Ectodermal cell (in vitro differentiated cells): Measurements from ENCODE around the gene HRAS.

Experiments used
- H3K27ac ChIP-seq: 2 replicates; pipeline ENCODE4 v1.7.0; 2013; ENCODE audit warnings: mild to moderate bottlenecking, low read depth, low read length; ENCODE audit not compliant: insufficient read depth, poor library complexity, severe bottlenecking
- H3K27me3 ChIP-seq: 2 replicates; pipeline ENCODE4 v1.7.0; 2013; ENCODE audit warnings: mild to moderate bottlenecking, low read length; ENCODE audit not compliant: insufficient read depth, control insufficient read depth, poor library complexity, severe bottlenecking
- H3K36me3 ChIP-seq: one replicate; pipeline ENCODE4 v1.7.0; 2013; ENCODE audit warnings: low read length; ENCODE audit not compliant: control insufficient read depth, insufficient read depth
- H3K4me1 ChIP-seq: one replicate; pipeline ENCODE4 v1.7.0; 2013; ENCODE audit warnings: low read length; ENCODE audit not compliant: control insufficient read depth, insufficient read depth
- H3K4me3 ChIP-seq: 2 replicates; pipeline ENCODE4 v1.7.0; 2013; ENCODE audit warnings: low read depth, low read length, control low read depth; ENCODE audit not compliant: insufficient read depth
- H3K9me3 ChIP-seq: 2 replicates; pipeline ENCODE4 v1.7.0; 2013; ENCODE audit warnings: mild to moderate bottlenecking, low read length, moderate library complexity; ENCODE audit not compliant: control insufficient read depth
- WGBS, 2 experiments: methylation state at CpG; one replicate each; pipeline ENCODE4 v1.1.7; 2013; ENCODE audit warnings: missing lambda C conversion rate in 2 of 2; 5-methylcytosine and 5-hydroxymethylcytosine counted together

Gene HRAS

DNA sequence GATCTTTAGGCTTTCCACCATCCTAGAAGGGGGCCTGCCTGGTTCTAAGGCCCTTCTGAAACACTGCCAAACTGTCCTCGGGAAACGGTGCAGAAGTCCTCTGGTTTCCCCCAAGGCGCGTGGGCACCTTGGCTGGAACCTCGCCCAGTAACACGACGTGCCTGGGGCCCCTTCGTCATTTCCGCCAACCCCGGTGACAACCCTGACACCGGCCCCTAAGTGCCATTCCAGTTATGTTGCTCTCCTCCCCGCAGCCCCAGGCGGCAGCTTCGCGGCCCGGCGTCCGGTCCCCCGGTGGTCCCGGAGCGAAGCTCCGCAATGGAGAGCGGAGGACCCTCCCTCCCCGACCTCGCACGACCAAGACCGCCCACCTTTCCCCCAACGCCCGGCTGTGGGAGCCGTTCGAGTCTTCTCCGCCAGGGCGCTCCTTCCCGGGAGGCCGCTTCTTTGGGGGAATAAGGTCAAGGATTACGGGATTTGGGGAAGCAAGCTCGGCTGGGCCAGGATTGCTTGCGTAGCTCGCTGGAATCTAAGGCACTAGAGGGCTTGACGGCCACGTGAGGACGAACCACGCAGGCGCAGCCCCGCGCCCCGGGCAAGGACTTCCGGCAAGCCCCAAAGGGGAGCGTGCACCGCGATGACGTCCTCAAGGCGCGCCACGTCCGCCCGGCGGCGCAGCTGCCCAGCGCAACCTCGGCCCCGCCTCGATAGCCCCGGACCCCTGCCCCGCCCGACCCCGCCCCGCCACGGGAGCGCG lies 29.0 kb downstream of the HRAS start:
- Histone ChIP-seq H3K36me3 (no peaks in the 10 kb centered on the region), H3K4me1 (peaks cover 11% of the 10 kb centered on the region), H3K27ac (peak overlapping the region; percentile 92), H3K9me3 (no peaks in the 10 kb centered on the region), H3K4me3 (peak overlapping the region; percentile 64), H3K27me3 (peaks cover 10% of the 10 kb centered on the region)
- WGBS, 2 experiments = 0 to 1% methylated on average over 71 of the region's 71 CpGs

DNA sequence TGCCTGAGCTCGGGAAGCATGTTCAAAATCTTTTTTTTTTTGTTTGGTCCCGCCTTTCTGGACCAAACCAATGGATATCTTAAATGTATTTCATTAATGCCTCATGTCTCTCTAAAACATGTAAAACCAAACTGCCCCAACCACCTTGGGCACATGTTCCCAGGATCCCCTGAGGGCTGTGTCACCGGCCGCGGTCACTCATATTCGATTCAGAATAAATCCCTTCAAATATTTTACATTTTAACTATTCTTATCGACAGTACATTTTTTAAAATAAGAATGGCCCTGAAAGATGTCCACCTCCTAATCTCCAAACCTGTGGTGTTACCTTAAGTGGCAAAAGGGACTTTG lies 30.4 kb downstream of the HRAS start:
- 84 to 89% methylated on average over 7 of the region's 7 CpGs for WGBS, 2 experiments
- H3K27me3 ChIP-seq = peaks cover 10% of the 10 kb centered on the region
- peaks cover 11% of the 10 kb centered on the region for H3K4me1 ChIP-seq
- H3K27ac ChIP-seq = no peak overlapping the region
- no peaks in the 10 kb centered on the region for H3K9me3 ChIP-seq
- H3K4me3 ChIP-seq = no peak overlapping the region
- peaks cover under 1% of the 10 kb centered on the region for H3K36me3 ChIP-seq

GRCh38 chr11:504053-504993 lies 31.1 kb downstream of the HRAS start:
- Histone ChIP-seq H3K27ac (no peak overlapping the region), H3K4me3 (no peak overlapping the region), H3K36me3 (peaks cover 4% of the 10 kb centered on the region), H3K27me3 (peaks cover 10% of the 10 kb centered on the region), H3K9me3 (no peaks in the 10 kb centered on the region), H3K4me1 (peaks cover 11% of the 10 kb centered on the region)
- WGBS, 2 experiments = 59 to 64% methylated on average over 72 of the region's 72 CpGs

DNA sequence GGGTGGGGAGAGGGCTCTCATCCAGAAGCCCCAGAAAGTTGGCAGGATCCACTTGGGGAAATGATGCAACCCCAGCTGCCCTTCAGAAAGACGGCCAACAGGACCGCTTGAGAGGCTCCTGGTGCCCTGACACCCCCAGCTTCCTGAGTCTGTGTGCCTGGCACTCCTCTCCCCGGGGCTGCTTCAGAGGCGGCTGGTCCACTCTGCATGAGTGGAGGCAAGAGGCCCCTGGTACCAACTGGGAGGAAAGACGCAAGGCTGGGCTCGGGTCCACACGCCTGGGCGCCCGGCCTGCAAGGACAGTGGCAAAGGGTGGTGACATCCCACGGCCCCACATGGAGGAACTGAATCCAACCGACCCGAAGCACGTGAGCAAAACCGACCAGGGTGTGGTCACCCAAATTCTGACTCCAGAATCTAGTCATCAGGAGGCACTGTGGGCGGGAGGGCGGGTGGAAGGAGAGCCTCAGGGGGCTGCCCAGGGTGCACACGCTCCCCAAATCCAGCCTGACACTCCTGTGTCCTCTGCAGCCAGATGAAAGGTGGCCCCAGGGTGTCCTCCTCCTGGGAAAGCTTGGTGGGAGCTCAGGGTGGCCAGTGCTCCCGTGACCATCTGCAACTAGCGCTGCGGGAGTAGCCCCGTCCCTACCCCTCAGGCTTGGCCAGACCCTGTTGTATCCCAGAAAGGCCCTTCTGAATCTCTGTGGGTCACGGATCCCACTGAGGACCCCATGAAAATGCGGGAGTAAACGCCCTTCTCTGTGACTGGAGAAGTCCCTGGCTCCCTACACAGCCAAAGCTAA lies 32.0 kb downstream of the HRAS start:
- Histone ChIP-seq H3K36me3 (peaks cover 10% of the 10 kb centered on the region), H3K27me3 (peaks cover 10% of the 10 kb centered on the region), H3K27ac (no peak overlapping the region), H3K4me1 (peaks cover 11% of the 10 kb centered on the region), H3K9me3 (no peaks in the 10 kb centered on the region), H3K4me3 (no peak overlapping the region)
- 94% methylated on average over 24 of the region's 24 CpGs for WGBS, 2 experiments

DNA sequence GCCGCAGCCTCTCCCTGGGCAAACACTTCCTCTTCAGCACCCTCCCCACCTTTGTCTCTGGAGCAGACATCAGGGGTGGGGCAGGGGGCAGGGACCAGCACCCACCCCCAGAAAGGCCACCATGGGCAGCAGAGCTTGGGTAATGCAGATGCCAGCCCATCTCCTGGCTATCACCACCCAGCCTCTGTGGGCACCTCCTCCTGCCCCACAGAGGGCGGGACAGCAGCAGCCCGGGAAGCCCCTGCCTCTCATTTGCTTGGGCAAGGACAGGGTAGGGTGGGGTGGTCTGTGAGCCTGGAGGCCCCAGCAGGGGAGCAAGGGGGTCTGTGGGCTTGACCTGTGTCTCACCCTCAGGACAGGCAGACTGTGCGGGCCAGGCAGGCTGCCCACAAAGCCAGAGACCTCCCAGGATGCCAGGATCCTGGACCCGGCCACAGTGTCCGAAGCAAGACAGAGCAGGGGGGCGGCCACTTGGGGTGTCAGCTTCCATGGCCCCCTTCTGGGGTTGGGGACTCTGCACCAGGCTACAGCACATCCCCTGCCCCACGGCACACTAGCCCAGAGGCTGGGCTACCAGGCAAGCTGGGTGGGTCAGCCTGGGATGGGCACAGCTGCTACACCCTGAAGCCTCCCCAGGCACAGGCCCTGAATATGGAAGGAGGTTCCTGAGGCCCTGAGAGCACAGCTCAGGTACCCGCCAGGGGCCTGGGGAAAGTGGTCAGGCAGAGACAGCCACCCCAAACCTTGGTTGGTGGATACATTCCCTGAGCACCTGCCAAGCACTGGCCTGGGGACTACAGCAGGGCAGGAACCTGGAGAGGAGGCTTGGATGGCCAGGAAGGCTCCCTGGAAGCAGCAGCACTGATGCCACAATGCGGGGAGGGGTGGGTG lies 32.8 kb downstream of the HRAS start:
- 92 to 94% methylated on average over 10 of the region's 10 CpGs for WGBS, 2 experiments
- H3K27me3 ChIP-seq = peaks cover 10% of the 10 kb centered on the region
- no peaks in the 10 kb centered on the region for H3K9me3 ChIP-seq
- H3K36me3 ChIP-seq = peaks cover 18% of the 10 kb centered on the region
- H3K27ac ChIP-seq = no peak overlapping the region
- peaks cover 11% of the 10 kb centered on the region for H3K4me1 ChIP-seq
- H3K4me3 ChIP-seq = no peak overlapping the region

DNA sequence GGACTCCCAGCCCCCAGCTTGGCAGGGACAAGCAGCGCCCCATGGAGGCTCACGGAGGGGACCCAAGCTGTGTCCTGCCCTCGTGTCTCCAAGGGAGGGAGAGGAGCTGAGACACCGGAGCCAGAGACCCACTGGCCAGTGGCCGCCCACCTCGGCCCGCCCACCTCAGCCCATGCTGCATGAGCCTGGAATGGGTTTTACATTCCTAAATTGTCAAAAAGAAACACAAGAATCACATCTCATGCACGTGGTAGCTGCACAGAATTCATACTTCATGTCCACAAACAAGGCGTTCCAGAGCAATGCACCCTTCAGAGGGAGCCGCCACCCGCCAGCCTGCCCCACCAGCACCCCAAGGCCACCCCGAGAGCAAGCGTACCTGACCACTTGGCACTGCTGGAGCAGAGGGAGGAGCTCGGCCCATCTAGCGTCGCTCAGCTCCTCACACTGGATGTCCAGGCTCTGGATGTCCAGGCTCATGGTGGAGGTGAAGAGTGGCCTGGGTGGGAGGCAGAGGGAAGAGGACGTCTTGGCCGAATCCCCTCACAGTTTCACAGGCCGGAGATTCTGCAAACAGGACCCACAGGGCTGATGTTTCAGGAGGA lies 33.6 kb downstream of the HRAS start:
- 88 to 89% methylated on average over 19 of the region's 19 CpGs for WGBS, 2 experiments

GRCh38 chr11:501001-501682 lies 34.2 kb downstream of the HRAS start:
- 95% methylated on average over 24 of the region's 24 CpGs for WGBS, 2 experiments
- Histone ChIP-seq H3K4me3 (no peak overlapping the region), H3K9me3 (no peaks in the 10 kb centered on the region), H3K27ac (no peak overlapping the region), H3K36me3 (peaks cover 30% of the 10 kb centered on the region), H3K4me1 (peaks cover 11% of the 10 kb centered on the region), H3K27me3 (peaks cover 10% of the 10 kb centered on the region)

More for the DNA sequence above, 33.6 kb downstream of the HRAS start:
- H3K27ac ChIP-seq = no peak overlapping the region
- H3K27me3 ChIP-seq = peaks cover 10% of the 10 kb centered on the region
- no peak overlapping the region for H3K4me3 ChIP-seq
- H3K36me3 ChIP-seq = peaks cover 26% of the 10 kb centered on the region
- no peaks in the 10 kb centered on the region for H3K9me3 ChIP-seq
- H3K4me1 ChIP-seq = peaks cover 11% of the 10 kb centered on the region

DNA sequence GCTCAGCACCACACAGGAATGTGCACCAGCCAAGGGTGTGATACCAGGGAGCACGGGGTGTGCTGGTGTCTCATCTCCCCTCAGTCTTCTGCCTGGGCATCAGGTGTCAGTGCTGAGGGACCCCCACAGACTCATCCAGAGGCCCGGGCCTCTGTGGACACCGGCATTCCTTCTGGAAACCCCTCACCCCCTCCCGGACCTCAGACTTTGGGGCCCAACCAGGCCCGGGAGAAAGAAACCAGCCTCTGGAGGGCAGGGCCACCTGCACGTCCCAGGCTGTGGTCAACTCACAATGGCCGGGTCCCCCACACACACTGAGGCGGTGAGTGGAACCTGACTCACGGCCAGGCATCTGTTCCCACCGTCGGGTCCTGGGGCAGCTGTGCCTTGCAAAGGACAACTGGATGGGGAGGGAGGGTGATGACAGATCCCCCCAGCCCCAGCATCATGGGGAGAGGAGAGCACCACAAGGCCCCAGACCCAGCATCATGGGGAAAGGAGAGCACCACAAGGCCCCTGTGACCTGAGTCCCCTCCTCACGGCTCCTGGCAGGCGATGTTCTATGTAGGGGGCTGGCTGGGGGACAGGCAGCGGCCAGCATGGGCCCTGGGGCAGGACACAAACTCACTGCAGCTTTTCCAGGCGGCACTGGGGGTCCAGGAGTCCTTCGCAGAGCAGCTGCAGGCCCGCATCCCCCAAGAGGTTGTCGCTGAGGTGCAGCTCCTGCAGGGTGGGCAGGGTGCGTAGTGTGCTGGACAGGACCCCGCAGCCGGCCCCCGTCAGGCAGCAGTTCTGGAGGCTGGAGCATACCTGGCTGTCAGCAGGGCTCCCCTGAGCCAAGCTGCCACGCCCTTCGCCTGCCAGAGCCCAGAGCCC lies 35.9 kb downstream of the HRAS start:
- H3K9me3 ChIP-seq = no peaks in the 10 kb centered on the region
- no peak overlapping the region for H3K27ac ChIP-seq
- peaks cover 2% of the 10 kb centered on the region for H3K27me3 ChIP-seq
- H3K4me3 ChIP-seq = no peak overlapping the region
- WGBS, 2 experiments = 94 to 95% methylated on average over 24 of the region's 24 CpGs
- peaks cover 2% of the 10 kb centered on the region for H3K4me1 ChIP-seq
- peaks cover 30% of the 10 kb centered on the region for H3K36me3 ChIP-seq
